ENCODE data around the gene WDR13. TPM values are rescaled to one million over a fixed set of nuclear protein-coding genes. Genes with fewer than 3 reads are reported as not detected.
A peak's percentile ranks its signal among the peaks of the same experiment; 100 is the strongest.

WDR13 gene
- total RNA-seq, 4 donors from 2014 or later, result 108 to 224 (median 126) TPM

DNA sequence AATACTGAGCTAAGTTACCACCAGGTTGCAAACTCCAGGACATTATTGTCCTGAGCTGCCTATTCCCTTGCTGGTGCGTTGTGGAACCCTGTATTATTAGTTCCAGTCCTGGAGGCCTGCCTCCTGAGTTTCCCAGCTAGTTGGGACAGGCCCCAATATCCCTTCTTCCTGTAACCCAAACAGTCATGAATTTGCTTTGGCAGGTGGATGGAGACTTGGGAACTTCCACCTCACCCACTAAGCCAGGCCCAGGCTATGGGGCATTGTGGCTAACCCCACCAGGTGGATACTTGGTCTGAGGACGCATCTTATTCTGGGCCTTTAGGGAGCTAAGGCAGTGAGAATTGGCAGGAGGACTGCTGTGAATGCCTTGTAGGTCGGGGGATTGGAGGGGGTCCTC lies 18.0 kb upstream of the WDR13 start:
- 63 to 78% methylated on average over 2 to 3 of the region's 3 CpGs for WGBS, 2 donors
- TF ChIP-seq, protein P1, sequence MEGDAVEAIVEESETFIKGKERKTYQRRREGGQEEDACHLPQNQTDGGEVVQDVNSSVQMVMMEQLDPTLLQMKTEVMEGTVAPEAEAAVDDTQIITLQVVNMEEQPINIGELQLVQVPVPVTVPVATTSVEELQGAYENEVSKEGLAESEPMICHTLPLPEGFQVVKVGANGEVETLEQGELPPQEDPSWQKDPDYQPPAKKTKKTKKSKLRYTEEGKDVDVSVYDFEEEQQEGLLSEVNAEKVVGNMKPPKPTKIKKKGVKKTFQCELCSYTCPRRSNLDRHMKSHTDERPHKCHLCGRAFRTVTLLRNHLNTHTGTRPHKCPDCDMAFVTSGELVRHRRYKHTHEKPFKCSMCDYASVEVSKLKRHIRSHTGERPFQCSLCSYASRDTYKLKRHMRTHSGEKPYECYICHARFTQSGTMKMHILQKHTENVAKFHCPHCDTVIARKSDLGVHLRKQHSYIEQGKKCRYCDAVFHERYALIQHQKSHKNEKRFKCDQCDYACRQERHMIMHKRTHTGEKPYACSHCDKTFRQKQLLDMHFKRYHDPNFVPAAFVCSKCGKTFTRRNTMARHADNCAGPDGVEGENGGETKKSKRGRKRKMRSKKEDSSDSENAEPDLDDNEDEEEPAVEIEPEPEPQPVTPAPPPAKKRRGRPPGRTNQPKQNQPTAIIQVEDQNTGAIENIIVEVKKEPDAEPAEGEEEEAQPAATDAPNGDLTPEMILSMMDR (IDR thresholded peaks at IDR 0.05), result no peak
- TF ChIP-seq EP300 (IDR thresholded peaks at IDR 0.05), result no peak
- no peak for TF ChIP-seq POLR2A (IDR thresholded peaks at IDR 0.05)
- Histone ChIP-seq H3K27ac (no peak overlapping the region), H3K4me1 (peaks cover 0 to 20% (median 12%) of the 10 kb centered on the region in 4 donors), H3K4me3 (no peak overlapping the region), H3K9me3 (no peaks in the 10 kb centered on the region), H3K27me3 (no peaks in the 10 kb centered on the region), H3K36me3 (peaks cover 0 to 51% (median 0%) of the 10 kb centered on the region in 3 donors)
- DNase-seq (ENCODE audit: low spot score in 2 of 2), result no peak

DNA sequence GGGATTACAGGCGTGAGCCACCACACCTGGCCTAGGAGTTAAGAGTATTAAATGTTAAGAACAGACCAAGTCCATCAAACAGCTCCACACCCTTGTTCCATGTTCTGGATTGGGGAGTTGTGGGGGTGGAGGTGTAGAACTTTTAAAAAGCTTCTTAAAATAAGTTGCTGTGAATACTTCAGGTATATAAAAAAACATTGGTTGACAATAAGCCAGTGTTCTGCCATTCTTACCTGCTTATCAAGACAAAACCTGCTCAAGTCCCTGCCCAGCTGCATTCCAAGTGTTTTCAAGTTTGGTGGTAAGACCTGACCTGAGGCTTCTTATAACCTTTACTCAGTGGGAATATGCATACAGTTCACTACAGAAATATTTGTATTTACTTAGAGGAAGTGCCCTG lies 16.6 kb upstream of the WDR13 start:
- peaks cover 0 to 45% (median 0%) of the 10 kb centered on the region in 3 donors for H3K36me3 ChIP-seq
- peaks cover 0 to 15% (median 9%) of the 10 kb centered on the region in 4 donors for H3K4me1 ChIP-seq
- no peaks in the 10 kb centered on the region for H3K27me3 ChIP-seq
- no peak for DNase-seq (ENCODE audit: low spot score in 2 of 2)
- no peaks in the 10 kb centered on the region for H3K9me3 ChIP-seq
- WGBS, 2 donors, result 86% methylated on average over 1 of the region's 1 CpG; no CpG with 5 or more reads in 1 of the 2 donors
- H3K4me3 ChIP-seq, result no peak overlapping the region
- TF ChIP-seq EP300 (IDR thresholded peaks at IDR 0.05) (no peak), POLR2A (IDR thresholded peaks at IDR 0.05) (no peak)
- TF ChIP-seq, protein P1 (IDR thresholded peaks at IDR 0.05), result no peak
- no peak overlapping the region for H3K27ac ChIP-seq

DNA sequence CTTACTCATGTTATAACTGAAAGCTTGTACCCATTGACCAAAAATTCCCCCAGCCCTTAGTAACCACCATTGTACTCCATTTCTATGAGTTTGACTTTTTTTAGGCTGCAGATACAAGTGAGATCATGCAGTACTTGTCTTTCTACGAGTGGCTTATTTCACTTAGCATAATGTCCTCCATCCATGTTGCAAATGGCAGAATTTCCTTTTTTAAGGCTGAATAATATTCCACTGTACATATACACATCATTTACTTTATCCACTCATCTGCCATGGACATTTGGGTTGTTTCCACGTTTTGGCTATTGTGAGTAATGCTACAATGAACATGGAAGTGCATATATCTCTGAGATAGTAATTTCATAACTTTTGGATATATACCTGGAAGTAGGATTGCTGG lies 12.6 kb upstream of the WDR13 start:
- Histone ChIP-seq H3K4me3 (no peak overlapping the region), H3K27ac (no peak overlapping the region), H3K27me3 (no peaks in the 10 kb centered on the region), H3K9me3 (no peaks in the 10 kb centered on the region), H3K4me1 (no peaks in the 10 kb centered on the region), H3K36me3 (peaks cover 0 to 4% (median 0%) of the 10 kb centered on the region in 3 donors)
- no peak for DNase-seq (ENCODE audit: low spot score in 2 of 2)
- TF ChIP-seq, protein P1 (IDR thresholded peaks at IDR 0.05), result no peak
- no peak for TF ChIP-seq EP300 (IDR thresholded peaks at IDR 0.05)
- TF ChIP-seq POLR2A (IDR thresholded peaks at IDR 0.05), result no peak
- WGBS, 2 donors, result 35 to 53% methylated on average over 2 of the region's 2 CpGs

DNA sequence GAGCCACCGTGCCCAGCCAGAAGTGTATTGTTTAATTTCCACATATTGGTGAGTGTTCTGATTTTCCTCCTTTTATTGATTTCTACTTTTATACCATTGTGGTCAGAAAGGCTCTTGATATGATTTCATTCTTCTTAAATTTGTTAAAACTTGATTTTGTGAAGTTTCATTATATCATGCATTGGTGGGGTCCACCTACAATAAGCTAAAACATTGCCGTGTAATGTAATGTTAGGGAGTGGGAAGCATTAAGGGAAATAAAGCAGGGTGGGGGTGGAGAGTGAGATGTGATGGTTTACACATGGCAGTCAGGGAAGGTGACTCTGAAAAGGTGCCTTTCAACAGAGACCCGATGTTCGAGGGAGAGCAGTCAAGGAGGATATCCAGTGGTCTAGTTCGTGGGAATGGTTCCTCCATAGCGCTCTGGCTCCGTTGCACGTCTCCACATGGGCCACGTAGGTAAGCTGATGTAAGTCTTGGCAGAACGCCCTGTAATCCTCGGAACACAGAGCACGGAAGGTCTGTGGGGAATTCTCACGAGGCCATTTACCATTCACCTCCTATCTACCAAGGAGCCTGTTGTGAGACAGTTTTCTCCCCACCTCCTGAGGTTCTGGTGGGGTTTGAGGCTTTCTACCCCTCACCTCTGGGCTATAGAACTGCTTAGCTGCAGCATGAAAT lies 7.7 kb upstream of the WDR13 start:
- Histone ChIP-seq H3K36me3 (no peaks in the 10 kb centered on the region), H3K4me1 (no peaks in the 10 kb centered on the region), H3K27me3 (no peaks in the 10 kb centered on the region), H3K9me3 (no peaks in the 10 kb centered on the region), H3K4me3 (no peak overlapping the region), H3K27ac (no peak overlapping the region)
- WGBS, 2 donors, result 75 to 80% methylated on average over 13 of the region's 13 CpGs
- no peak for DNase-seq (ENCODE audit: low spot score in 2 of 2)
- TF ChIP-seq EP300 (IDR thresholded peaks at IDR 0.05) (no peak), POLR2A (IDR thresholded peaks at IDR 0.05) (no peak)
- TF ChIP-seq, protein P1 (IDR thresholded peaks at IDR 0.05), result no peak

DNA sequence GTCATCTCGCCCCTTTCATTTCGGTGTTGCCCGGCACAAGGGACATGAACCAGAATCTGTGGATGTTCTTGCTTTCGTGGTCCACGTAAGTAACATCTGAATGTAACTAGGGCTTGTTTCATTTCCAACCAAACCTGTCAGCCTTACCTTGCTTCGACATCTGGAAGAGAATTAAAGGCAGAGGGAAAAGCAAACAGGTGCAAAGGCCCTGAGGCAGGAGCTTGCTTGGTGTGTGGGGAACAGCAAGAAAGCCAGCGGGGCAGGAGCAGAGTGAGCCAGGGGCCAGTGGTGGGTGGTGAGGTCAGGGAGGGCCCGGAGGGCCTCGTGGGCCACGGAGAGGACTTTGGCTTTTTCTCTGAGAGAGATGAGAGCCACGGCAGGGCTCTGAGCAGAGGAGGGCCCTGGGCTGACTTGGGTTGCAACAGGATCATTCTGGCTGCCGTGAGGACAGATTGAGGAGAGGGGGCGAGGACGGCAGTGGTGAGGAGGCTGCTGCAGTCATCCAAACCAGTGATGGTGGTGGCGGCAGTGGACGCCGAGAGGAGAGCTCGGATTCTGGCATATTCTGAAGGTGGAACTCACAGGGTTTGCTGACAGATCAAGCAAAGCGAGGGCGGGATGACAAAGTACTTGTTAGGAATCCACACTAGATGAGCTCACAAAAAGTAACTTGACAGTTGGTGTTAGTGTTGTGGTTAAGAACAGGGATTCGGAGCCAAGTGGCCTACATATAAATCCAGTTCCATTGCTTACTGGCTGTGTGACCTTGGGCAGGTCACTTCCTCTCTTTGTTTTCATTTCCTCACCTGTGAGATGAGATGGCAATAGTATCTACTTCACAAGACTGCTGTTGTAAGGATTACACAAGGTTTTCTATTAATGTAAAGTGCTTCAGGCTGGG lies 6.8 kb upstream of the WDR13 start:
- TF ChIP-seq EP300 (IDR thresholded peaks at IDR 0.05), result no peak
- TF ChIP-seq, protein P1 (IDR thresholded peaks at IDR 0.05), result no peak
- TF ChIP-seq POLR2A (IDR thresholded peaks at IDR 0.05), result no peak
- H3K4me1 ChIP-seq, result no peaks in the 10 kb centered on the region
- H3K27ac ChIP-seq, result peak overlapping the region in 1 of 4 donors; percentile 20
- DNase-seq (ENCODE audit: low spot score in 2 of 2), result no peak
- no peaks in the 10 kb centered on the region for H3K9me3 ChIP-seq
- no peak overlapping the region for H3K4me3 ChIP-seq
- H3K36me3 ChIP-seq, result no peaks in the 10 kb centered on the region
- WGBS, 2 donors, result 85 to 87% methylated on average over 20 to 21 of the region's 21 CpGs
- no peaks in the 10 kb centered on the region for H3K27me3 ChIP-seq

Measured in tibial nerve (tissue), 4 donors.